Fibroblast of mammary gland (primary cell): ENCODE measurements around the gene MYO1F.

ENCODE experiments used
- DNase-seq: peaks from one replicate; pipeline ENCODE4 v3.0.0-alpha.2; 2010; ENCODE audit warnings: low read depth
- H3K4me3 ChIP-seq: 2 replicates; pipeline ENCODE4 v1.5.1; 2011; ENCODE audit warnings: low read depth, mild to moderate bottlenecking, low read length, moderate library complexity; ENCODE audit not compliant: control insufficient read depth
- CTCF ChIP-seq: conservative IDR thresholded peaks from 2 replicates; pipeline ENCODE4 v1.5.1; 2011; ENCODE audit warnings: low read depth, low read length, inconsistent platforms; ENCODE audit not compliant: control insufficient read depth, insufficient read depth

The MYO1F gene

GRCh38 chr19:8589177-8589714, 12.0 kb upstream of the MYO1F start:
- no peak for TF ChIP-seq CTCF
- H3K4me3 ChIP-seq: no peak overlapping the region
- DNase-seq: no peak

- H3K4me3 ChIP-seq: no peak overlapping the region
- no peak for DNase-seq
- peak; percentile 37 for TF ChIP-seq CTCF
These were observed 8.9 kb upstream of the MYO1F start for GRCh38 chr19:8585894-8586750.

GRCh38 chr19:8584965-8585893, 8.0 kb upstream of the MYO1F start:
- no peak overlapping the region for H3K4me3 ChIP-seq
- DNase-seq: no peak
- no peak for TF ChIP-seq CTCF

GRCh38 chr19:8580710-8581281, 3.6 kb upstream of the MYO1F start:
- peak; percentile 92 for TF ChIP-seq CTCF
- no peak overlapping the region for H3K4me3 ChIP-seq

GRCh38 chr19:8578642-8579265, 1.5 kb upstream of the MYO1F start:
- peak; percentile 60 for DNase-seq
- H3K4me3 ChIP-seq: no peak overlapping the region
- TF ChIP-seq CTCF: peak; percentile 84

More at GRCh38 chr19:8580710-8581281, 3.6 kb upstream of the MYO1F start:
- DNase-seq: peak; percentile 67

GRCh38 chr19:8577741-8578140, 499 bp upstream of the MYO1F start:
- no peak for DNase-seq
- no peak for TF ChIP-seq CTCF
- no peak overlapping the region for H3K4me3 ChIP-seq
